DOHH2 (cell line): ENCODE measurements around the gene ABCB11.
A peak's percentile ranks its signal among the peaks of the same experiment; 100 is the strongest.

ENCODE experiments used
- H3F3A ChIP-seq: fragments of 200-600 bp; sonication (generic), shearing (Covaris generic); 2 replicates; pipeline ENCODE4 v1.6.0; 2016; ENCODE audit warnings: antibody characterized with exemption, mild to moderate bottlenecking; ENCODE audit not compliant: control insufficient read depth, insufficient read depth
- H3K27ac ChIP-seq: fragments of 200-600 bp; sonication (generic); 2 replicates; pipeline ENCODE4 v1.5.1; 2014; ENCODE audit warnings: low read depth, mild to moderate bottlenecking, low read length, moderate library complexity
- H3K27me3 ChIP-seq: fragments of 200-600 bp; sonication (generic); 2 replicates; pipeline ENCODE4 v1.6.1; 2014; ENCODE audit warnings: mild to moderate bottlenecking, low read length, mixed read lengths; ENCODE audit not compliant: control insufficient read depth
- H3K36me3 ChIP-seq: fragments of 200-600 bp; sonication (generic); 2 replicates; pipeline ENCODE4 v1.6.1; 2014; ENCODE audit warnings: mild to moderate bottlenecking, low read length, moderate library complexity, mixed read lengths; ENCODE audit not compliant: control insufficient read depth
- H3K4me1 ChIP-seq: fragments of 200-600 bp; sonication (generic); 2 replicates; pipeline ENCODE4 v1.6.1; 2014; ENCODE audit warnings: mild to moderate bottlenecking, low read length, mixed read lengths; ENCODE audit not compliant: control insufficient read depth
- H3K4me2 ChIP-seq: fragments of 200-600 bp; sonication (generic); 2 replicates; pipeline ENCODE4 v1.6.0; 2014; ENCODE audit warnings: mild to moderate bottlenecking, low read length, moderate library complexity
- H3K4me3 ChIP-seq: fragments of 200-600 bp; sonication (generic); 2 replicates; pipeline ENCODE4 v1.5.1; 2014; ENCODE audit warnings: mild to moderate bottlenecking, low read length, mixed read lengths
- H3K79me2 ChIP-seq: fragments of 200-600 bp; sonication (generic); 2 replicates; pipeline ENCODE4 v1.6.1; 2014; ENCODE audit warnings: mild to moderate bottlenecking, low read length, mixed read lengths; ENCODE audit not compliant: control insufficient read depth
- H3K9me2 ChIP-seq: fragments of 200-600 bp; sonication (generic); replicated peaks from 2 replicates; pipeline ENCODE4 v1.6.1; 2014; ENCODE audit warnings: mild to moderate bottlenecking, low read length, mixed read lengths; ENCODE audit not compliant: control insufficient read depth
- H3K9me3 ChIP-seq: fragments of 200-600 bp; sonication (generic); 2 replicates; pipeline ENCODE4 v1.6.1; 2014; ENCODE audit warnings: antibody characterized with exemption, low read length, mixed read lengths; ENCODE audit not compliant: control insufficient read depth, insufficient read depth
- H4K20me1 ChIP-seq: fragments of 200-600 bp; sonication (generic); 2 replicates; pipeline ENCODE4 v1.6.0; 2014; ENCODE audit warnings: low read depth, mild to moderate bottlenecking, antibody characterized with exemption, low read length, moderate library complexity; ENCODE audit not compliant: control insufficient read depth, insufficient read depth
- CTCF ChIP-seq: fragments of 200-600 bp; sonication (generic); IDR thresholded peaks from one replicate; pipeline ENCODE4 v1.5.1; 2014; ENCODE audit warnings: antibody characterized with exemption, mild to moderate bottlenecking, low read depth, low read length; ENCODE audit not compliant: poor library complexity, severe bottlenecking
- EZH2phosphoT487 ChIP-seq: fragments of 200-600 bp; sonication (generic); IDR thresholded peaks from 2 replicates; pipeline ENCODE4 v1.6.1; 2017; ENCODE audit warnings: borderline replicate concordance, mild to moderate bottlenecking, antibody characterized with exemption, low read length, moderate library complexity, mixed read lengths

Gene ABCB11

GRCh38 chr2:168949324-168949723 lies 81.8 kb downstream of the ABCB11 start:
- peaks cover 6% of the 10 kb centered on the region; the same call in 1 of the 2 replicates for H3K27me3 ChIP-seq
- TF ChIP-seq CTCF (no peak), EZH2phosphoT487 (no peak)
- no peaks in the 10 kb centered on the region for H3K4me1 ChIP-seq
- H3K36me3 ChIP-seq: no peaks in the 10 kb centered on the region
- no peak overlapping the region for H3K27ac ChIP-seq
- no peaks in the 10 kb centered on the region for H3K9me3 ChIP-seq
- H3F3A ChIP-seq: no peaks in the 10 kb centered on the region
- no peaks in the 10 kb centered on the region for H3K9me2 ChIP-seq
- H3K4me2 ChIP-seq: no peak overlapping the region
- H4K20me1 ChIP-seq: no peaks in the 10 kb centered on the region
- no peaks in the 10 kb centered on the region for H3K79me2 ChIP-seq
- H3K4me3 ChIP-seq: no peak overlapping the region

- TF ChIP-seq CTCF (peak; percentile 83), EZH2phosphoT487 (no peak)
- H3K9me2 ChIP-seq: no peaks in the 10 kb centered on the region
Observed at GRCh38 chr2:168948621-168949212, 82.4 kb downstream of the ABCB11 start.

GRCh38 chr2:168945508-168945907 lies 85.6 kb downstream of the ABCB11 start:
- TF ChIP-seq EZH2phosphoT487 (no peak), CTCF (no peak)
- Histone ChIP-seq H3K4me2 (no peak overlapping the region), H3K4me3 (no peak overlapping the region), H3K9me3 (no peaks in the 10 kb centered on the region), H3K27me3 (peaks cover 6% of the 10 kb centered on the region; the same call in 1 of the 2 replicates), H3K4me1 (no peaks in the 10 kb centered on the region), H3K27ac (no peak overlapping the region), H3K9me2 (no peaks in the 10 kb centered on the region), H3K79me2 (no peaks in the 10 kb centered on the region), H3F3A (no peaks in the 10 kb centered on the region), H4K20me1 (no peaks in the 10 kb centered on the region), H3K36me3 (no peaks in the 10 kb centered on the region)

More at GRCh38 chr2:168948621-168949212, 82.4 kb downstream of the ABCB11 start:
- peaks cover 6% of the 10 kb centered on the region; the same call in 1 of the 2 replicates for H3K27me3 ChIP-seq
- H3K79me2 ChIP-seq: no peaks in the 10 kb centered on the region
- H3K4me1 ChIP-seq: no peaks in the 10 kb centered on the region
- H4K20me1 ChIP-seq: no peaks in the 10 kb centered on the region
- no peaks in the 10 kb centered on the region for H3K36me3 ChIP-seq
- no peak overlapping the region for H3K4me3 ChIP-seq
- H3K27ac ChIP-seq: no peak overlapping the region
- H3K9me3 ChIP-seq: no peaks in the 10 kb centered on the region
- no peak overlapping the region for H3K4me2 ChIP-seq
- no peaks in the 10 kb centered on the region for H3F3A ChIP-seq
